ENCODE measurements around the gene SYT3. TPM values are rescaled to one million over a fixed set of nuclear protein-coding genes. Genes with fewer than 3 reads are reported as not detected.
"Not testable (repeated sequence)": the region's sequence is repeated elsewhere in the genome, so short reads cannot be mapped to it uniquely, and the experiment has no call there.

SYT3 gene
- total RNA-seq, 1 donor from 2014 or later: 0.47 TPM

DNA sequence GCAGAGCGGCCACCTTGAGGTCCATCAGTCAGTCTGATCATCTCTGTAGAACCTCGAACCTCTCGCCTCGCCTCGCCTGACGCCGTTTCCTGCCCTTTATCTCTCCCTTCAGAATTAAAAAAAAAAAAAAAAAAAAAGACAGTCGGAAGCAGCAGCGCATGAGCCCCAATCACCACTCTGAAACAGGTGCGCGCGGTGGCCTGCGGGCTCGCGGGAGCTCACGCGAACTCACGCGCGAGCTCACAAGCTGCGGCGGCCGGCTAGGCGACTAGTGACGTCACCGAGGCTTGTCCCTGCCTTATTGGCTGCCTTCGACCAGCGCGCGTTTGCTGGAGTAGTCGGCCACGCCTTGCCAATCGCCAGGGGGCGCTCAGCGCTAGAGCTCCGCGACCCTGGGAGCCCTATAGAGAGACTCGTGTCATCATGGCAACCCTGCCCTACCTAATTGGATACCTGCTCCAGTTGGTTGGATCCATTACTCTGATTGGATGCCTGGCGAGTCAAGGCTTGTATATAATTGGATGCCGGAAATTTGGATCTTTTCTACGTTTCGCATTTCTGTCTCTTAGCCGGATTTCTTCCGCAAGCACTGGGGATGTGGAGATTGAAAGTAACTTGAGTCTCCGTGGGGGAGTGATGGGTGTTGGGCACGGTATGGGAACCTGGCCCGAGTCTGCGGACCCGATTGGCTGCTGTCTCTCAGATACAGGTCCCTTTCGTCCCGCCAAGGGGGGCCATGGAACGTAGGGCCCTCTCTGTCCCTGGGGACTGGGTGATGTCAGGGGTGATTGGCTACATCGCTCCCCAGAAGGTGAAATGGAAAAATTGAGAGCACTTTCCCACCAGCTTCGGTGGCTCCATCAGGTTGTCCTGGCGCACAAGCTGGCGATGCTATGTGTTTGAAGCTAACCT lies 31.6 kb downstream of the SYT3 start:
- H3K4me3 Mint-ChIP-seq (ENCODE audit: unreplicated experiment): peak overlapping the region; percentile 44

GRCh38 chr19:50607388-50607787 lies 32.3 kb downstream of the SYT3 start:
- Mint-ChIP-seq H3K4me3 (ENCODE audit: unreplicated experiment) (no peak overlapping the region), H3K36me3 (ENCODE audit: low read depth) (peaks cover 7% of the 10 kb centered on the region), H3K9me3 (ENCODE audit: low read depth) (peaks cover 8% of the 10 kb centered on the region), H3K27me3 (ENCODE audit: low read depth) (peaks cover 35% of the 10 kb centered on the region), H3K4me1 (ENCODE audit: low read depth) (peaks cover 8% of the 10 kb centered on the region), H3K27ac (ENCODE audit: unreplicated experiment) (no peak overlapping the region)
- TF ChIP-seq, protein P1, sequence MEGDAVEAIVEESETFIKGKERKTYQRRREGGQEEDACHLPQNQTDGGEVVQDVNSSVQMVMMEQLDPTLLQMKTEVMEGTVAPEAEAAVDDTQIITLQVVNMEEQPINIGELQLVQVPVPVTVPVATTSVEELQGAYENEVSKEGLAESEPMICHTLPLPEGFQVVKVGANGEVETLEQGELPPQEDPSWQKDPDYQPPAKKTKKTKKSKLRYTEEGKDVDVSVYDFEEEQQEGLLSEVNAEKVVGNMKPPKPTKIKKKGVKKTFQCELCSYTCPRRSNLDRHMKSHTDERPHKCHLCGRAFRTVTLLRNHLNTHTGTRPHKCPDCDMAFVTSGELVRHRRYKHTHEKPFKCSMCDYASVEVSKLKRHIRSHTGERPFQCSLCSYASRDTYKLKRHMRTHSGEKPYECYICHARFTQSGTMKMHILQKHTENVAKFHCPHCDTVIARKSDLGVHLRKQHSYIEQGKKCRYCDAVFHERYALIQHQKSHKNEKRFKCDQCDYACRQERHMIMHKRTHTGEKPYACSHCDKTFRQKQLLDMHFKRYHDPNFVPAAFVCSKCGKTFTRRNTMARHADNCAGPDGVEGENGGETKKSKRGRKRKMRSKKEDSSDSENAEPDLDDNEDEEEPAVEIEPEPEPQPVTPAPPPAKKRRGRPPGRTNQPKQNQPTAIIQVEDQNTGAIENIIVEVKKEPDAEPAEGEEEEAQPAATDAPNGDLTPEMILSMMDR (IDR thresholded peaks at IDR 0.05): no peak
- no peak for DNase-seq (ENCODE audit: low spot score)

More for the DNA sequence above, 31.6 kb downstream of the SYT3 start:
- DNase-seq (ENCODE audit: low spot score): no peak
- H3K27me3 Mint-ChIP-seq (ENCODE audit: low read depth): peaks cover 29% of the 10 kb centered on the region
- H3K9me3 Mint-ChIP-seq (ENCODE audit: low read depth): peaks cover 8% of the 10 kb centered on the region
- H3K4me1 Mint-ChIP-seq (ENCODE audit: low read depth): peaks cover 8% of the 10 kb centered on the region
- H3K36me3 Mint-ChIP-seq (ENCODE audit: low read depth): peaks cover 7% of the 10 kb centered on the region
- TF ChIP-seq, protein P1 (IDR thresholded peaks at IDR 0.05): peak; percentile 73
- no peak overlapping the region for H3K27ac Mint-ChIP-seq (ENCODE audit: unreplicated experiment)

- not testable (repeated sequence) for H3K9me3 Mint-ChIP-seq (ENCODE audit: low read depth); DNase-seq (ENCODE audit: low spot score); H3K4me1 Mint-ChIP-seq (ENCODE audit: low read depth); H3K36me3 Mint-ChIP-seq (ENCODE audit: low read depth); H3K27ac Mint-ChIP-seq (ENCODE audit: unreplicated experiment)
- peak overlapping the region; percentile 16 for H3K4me3 Mint-ChIP-seq (ENCODE audit: unreplicated experiment)
- TF ChIP-seq, protein P1 (IDR thresholded peaks at IDR 0.05): peak; percentile 39
- peaks cover 46% of the 10 kb centered on the region for H3K27me3 Mint-ChIP-seq (ENCODE audit: low read depth)
Measured at GRCh38 chr19:50606059-50606836, 33.4 kb downstream of the SYT3 start.

GRCh38 chr19:50604264-50605073 lies 35.2 kb downstream of the SYT3 start:
- not testable (repeated sequence) for H3K4me1 Mint-ChIP-seq (ENCODE audit: low read depth); H3K36me3 Mint-ChIP-seq (ENCODE audit: low read depth); H3K27ac Mint-ChIP-seq (ENCODE audit: unreplicated experiment); H3K4me3 Mint-ChIP-seq (ENCODE audit: unreplicated experiment); H3K9me3 Mint-ChIP-seq (ENCODE audit: low read depth); DNase-seq (ENCODE audit: low spot score)
- peaks cover 58% of the 10 kb centered on the region for H3K27me3 Mint-ChIP-seq (ENCODE audit: low read depth)

- Mint-ChIP-seq H3K36me3 (ENCODE audit: low read depth) (peaks cover 2% of the 10 kb centered on the region), H3K4me1 (ENCODE audit: low read depth) (peaks cover 3% of the 10 kb centered on the region), H3K9me3 (ENCODE audit: low read depth) (no peaks in the 10 kb centered on the region), H3K27ac (ENCODE audit: unreplicated experiment) (no peak overlapping the region), H3K27me3 (ENCODE audit: low read depth) (peaks cover 51% of the 10 kb centered on the region), H3K4me3 (ENCODE audit: unreplicated experiment) (no peak overlapping the region)
- TF ChIP-seq, protein P1 (IDR thresholded peaks at IDR 0.05): no peak
- DNase-seq (ENCODE audit: low spot score): no peak
Measured at GRCh38 chr19:50602935-50603334, 36.7 kb downstream of the SYT3 start.

Data from chondrocyte (in vitro differentiated cells).